GM18498 (cell line): Measurements from ENCODE around the gene MLNR.

ENCODE experiments used
- ATAC-seq: cut with Tn5 transposase; IDR thresholded peaks from one replicate; pipeline ENCODE4 v1.9.1; 2021; ENCODE audit warnings: mild to moderate bottlenecking, moderate library complexity; ENCODE audit not compliant: unreplicated experiment

Gene MLNR

GRCh38 chr13:49225223-49226042 is 5.3 kb downstream of the MLNR start:
- no peak for ATAC-seq

GRCh38 chr13:49226613-49227012 is 6.5 kb downstream of the MLNR start:
- ATAC-seq = no peak

GRCh38 chr13:49234741-49235140 is 14.6 kb downstream of the MLNR start:
- no peak for ATAC-seq

- no peak for ATAC-seq
Observed at GRCh38 chr13:49235856-49236431, 15.8 kb downstream of the MLNR start.

GRCh38 chr13:49238621-49239020 is 18.5 kb downstream of the MLNR start:
- no peak for ATAC-seq

GRCh38 chr13:49240017-49240416 is 19.9 kb downstream of the MLNR start:
- ATAC-seq = peak; percentile 61

GRCh38 chr13:49241296-49241695 is 21.2 kb downstream of the MLNR start:
- no peak for ATAC-seq

GRCh38 chr13:49245101-49245500 is 25.0 kb downstream of the MLNR start:
- no peak for ATAC-seq

GRCh38 chr13:49246850-49247642 is 26.9 kb downstream of the MLNR start:
- peak; percentile 41 for ATAC-seq

- peak; percentile 98 for ATAC-seq
Observed at GRCh38 chr13:49247643-49248621, 27.8 kb downstream of the MLNR start, which contains the start of gene CDADC1. CDADC1 (plus strand) TSS chr13:49247925; CDS start chr13:49248038, 113 bp downstream.

- ATAC-seq = peak; percentile 3
Observed at GRCh38 chr13:49248622-49249002, 28.5 kb downstream of the MLNR start.

- ATAC-seq = no peak
Observed at GRCh38 chr13:49251326-49251725, 31.2 kb downstream of the MLNR start.

GRCh38 chr13:49253310-49253709 is 33.2 kb downstream of the MLNR start:
- no peak for ATAC-seq

- no peak for ATAC-seq
Observed at GRCh38 chr13:49254007-49254406, 33.9 kb downstream of the MLNR start.

GRCh38 chr13:49256841-49257240 is 36.7 kb downstream of the MLNR start:
- ATAC-seq = no peak

GRCh38 chr13:49258089-49258796 is 38.1 kb downstream of the MLNR start:
- ATAC-seq = no peak

- no peak for ATAC-seq
Observed at GRCh38 chr13:49259586-49259985, 39.4 kb downstream of the MLNR start.

- ATAC-seq = no peak
Observed at GRCh38 chr13:49262634-49263033, 42.5 kb downstream of the MLNR start.

GRCh38 chr13:49265822-49266221 is 45.7 kb downstream of the MLNR start:
- no peak for ATAC-seq

GRCh38 chr13:49271264-49271663 is 51.1 kb downstream of the MLNR start:
- ATAC-seq = no peak
